ENCODE measurements around the gene PHACTR1. TPM values are rescaled to one million over a fixed set of nuclear protein-coding genes. Genes with fewer than 3 reads are reported as not detected.

PHACTR1 gene
- total and polyA plus RNA-seq, 2 of the 4 experiments (the other 2 are of a cell fraction), result not detected

- H3K4me2 ChIP-seq (ENCODE audit: low read depth, low read length), result no peak overlapping the region
- H3K9ac ChIP-seq (ENCODE audit: low read depth, low read length), result no peak overlapping the region
- CTCF ChIA-PET, result no interaction called here
- no peak overlapping the region for H3K27ac ChIP-seq (ENCODE audit: insufficient read depth, low read length)
- no peak overlapping the region for H3K56ac ChIP-seq (ENCODE audit: extremely low read depth, insufficient read depth, low read length)
- H2AFZ ChIP-seq (replicated peaks; ENCODE audit: low read length, poor library complexity), result no peak overlapping the region
- BruUV-seq (replicated peaks), result no TSS peak
- H3K9me1 ChIP-seq (ENCODE audit: insufficient read depth, low read length), result no peaks in the 10 kb centered on the region
- H2BK15ac ChIP-seq (ENCODE audit: low read depth, low read length), result no peak overlapping the region
- no peaks in the 10 kb centered on the region for H3K27me3 ChIP-seq (ENCODE audit: control insufficient read depth, insufficient read depth, low read length)
- TF ChIP-seq MAFK (IDR thresholded peaks at IDR 0.05; ENCODE audit: low read depth, low read length), result no peak
- no peak for TF ChIP-seq FOS (IDR thresholded peaks at IDR 0.05; ENCODE audit: low read depth, low read length)
- TF ChIP-seq RCOR1 (IDR thresholded peaks at IDR 0.05; ENCODE audit: insufficient replicate concordance, low read length), result no peak
- no peak for TF ChIP-seq CTCF (conservative IDR thresholded peaks at IDR 0.05; ENCODE audit: low read depth, low read length)
- no peak for TF ChIP-seq POLR2A (IDR thresholded peaks at IDR 0.05; ENCODE audit: low read depth, low read length)
- TF ChIP-seq MXI1 (IDR thresholded peaks at IDR 0.05; ENCODE audit: borderline replicate concordance, low read depth, low read length), result no peak
- no peak for TF ChIP-seq SMC3 (IDR thresholded peaks at IDR 0.05; ENCODE audit: low read depth, low read length)
- TF ChIP-seq NFE2L2 (IDR thresholded peaks at IDR 0.05; ENCODE audit: low read depth, low read length), result no peak
- TF ChIP-seq CHD1 (IDR thresholded peaks at IDR 0.05; ENCODE audit: low read depth, low read length), result no peak
- no peak for TF ChIP-seq RAD21 (IDR thresholded peaks at IDR 0.05; ENCODE audit: low read length)
- no peak for TF ChIP-seq BHLHE40 (IDR thresholded peaks at IDR 0.05; ENCODE audit: low read depth, low read length)
- TF ChIP-seq CEBPB (IDR thresholded peaks at IDR 0.05; ENCODE audit: low read depth, low read length), result no peak
- no peak for TF ChIP-seq ELK1 (IDR thresholded peaks at IDR 0.05; ENCODE audit: borderline replicate concordance, low read depth, low read length)
- POLR2A ChIA-PET (ENCODE audit: unreplicated experiment), result no interaction called here
- intact Hi-C loops (cut with micrococcal nuclease) (no loop called here), in situ Hi-C loops (cut with MboI; ENCODE audit: low sequenced_read_pairs) (no loop called here), dilution Hi-C loops (cut with HindIII; ENCODE audit: low sequenced_read_pairs, unreplicated experiment) (no loop called here)
- H3K4me3 ChIP-seq (ENCODE audit: insufficient read depth, low read depth, low read length), result no peak overlapping the region
- no peak overlapping the region for H3K14ac ChIP-seq (replicated peaks; ENCODE audit: low read depth, low read length)
- H3K4ac ChIP-seq (ENCODE audit: low read depth, low read length), result no peak overlapping the region
- no peaks in the 10 kb centered on the region for H3K79me1 ChIP-seq (ENCODE audit: low read depth in 1 of 2, low read length in 2 of 2)
- H2BK5ac ChIP-seq (ENCODE audit: low read depth, low read length, poor library complexity, severe bottlenecking), result no peak overlapping the region
- H3K4me1 ChIP-seq (ENCODE audit: control insufficient read depth, insufficient read depth, low read length), result no peaks in the 10 kb centered on the region
- DNase-seq (peak; percentile 12), ATAC-seq (ENCODE audit: low read depth) (peak; percentile 60)
- no peak overlapping the region for H4K91ac ChIP-seq (ENCODE audit: insufficient read depth, low read depth, low read length)
- H2AK5ac ChIP-seq (ENCODE audit: low read depth, low read length), result no peak overlapping the region
- H3K18ac ChIP-seq (ENCODE audit: low read depth, low read length), result no peak overlapping the region
- no peaks in the 10 kb centered on the region for H3K36me3 ChIP-seq (ENCODE audit: control insufficient read depth, insufficient read depth, low read length)
- H3K9me3 ChIP-seq (ENCODE audit: control insufficient read depth, insufficient read depth, low read length), result no peaks in the 10 kb centered on the region
- H2BK20ac ChIP-seq (ENCODE audit: low read depth, low read length), result no peak overlapping the region
- H4K8ac ChIP-seq (ENCODE audit: low read depth in 2 of 2, low read length in 2 of 2), result no peak overlapping the region
- 80% methylated on average over 1 of the region's 10 CpGs; no CpG with 5 or more reads in 1 of the 2 experiments for WGBS, 2 experiments (ENCODE audit: extremely low coverage in 2 of 2, insufficient read length in 1 of 2)
- no peak overlapping the region for H4K5ac ChIP-seq (ENCODE audit: low read depth, low read length)
- H3K23ac ChIP-seq (ENCODE audit: low read depth, low read length), result no peak overlapping the region
- H2AK9ac ChIP-seq (replicated peaks; ENCODE audit: low read depth, low read length, poor library complexity), result no peak overlapping the region
- H4K20me1 ChIP-seq (ENCODE audit: insufficient read depth, low read length), result no peaks in the 10 kb centered on the region
- H2BK120ac ChIP-seq (ENCODE audit: low read depth, low read length), result no peak overlapping the region
Observed at GRCh38 chr6:12751694-12752325, 35.2 kb downstream of the PHACTR1 start.
